GM12864 (cell line): ENCODE results near the gene GSDMA.

ENCODE experiments used
- DNase-seq: peaks from one replicate; pipeline ENCODE4 v3.0.0-alpha.2; 2011; ENCODE audit warnings: low read depth
- H3K4me3 ChIP-seq: 2 replicates; pipeline ENCODE4 v1.5.1; 2011; ENCODE audit warnings: mild to moderate bottlenecking, low read depth, low read length, control low read depth
- TF ChIP-seq, protein P1 (sequence below): IDR thresholded peaks from 2 replicates; pipeline ENCODE4 v1.5.1; 2011; ENCODE audit warnings: low read depth, mild to moderate bottlenecking, moderate library complexity, low read length, control low read depth, inconsistent platforms; ENCODE audit errors: missing control alignments

The GSDMA gene

GRCh38 chr17:40018211-40019121, 55.7 kb downstream of the GSDMA start:
- TF ChIP-seq, protein P1, sequence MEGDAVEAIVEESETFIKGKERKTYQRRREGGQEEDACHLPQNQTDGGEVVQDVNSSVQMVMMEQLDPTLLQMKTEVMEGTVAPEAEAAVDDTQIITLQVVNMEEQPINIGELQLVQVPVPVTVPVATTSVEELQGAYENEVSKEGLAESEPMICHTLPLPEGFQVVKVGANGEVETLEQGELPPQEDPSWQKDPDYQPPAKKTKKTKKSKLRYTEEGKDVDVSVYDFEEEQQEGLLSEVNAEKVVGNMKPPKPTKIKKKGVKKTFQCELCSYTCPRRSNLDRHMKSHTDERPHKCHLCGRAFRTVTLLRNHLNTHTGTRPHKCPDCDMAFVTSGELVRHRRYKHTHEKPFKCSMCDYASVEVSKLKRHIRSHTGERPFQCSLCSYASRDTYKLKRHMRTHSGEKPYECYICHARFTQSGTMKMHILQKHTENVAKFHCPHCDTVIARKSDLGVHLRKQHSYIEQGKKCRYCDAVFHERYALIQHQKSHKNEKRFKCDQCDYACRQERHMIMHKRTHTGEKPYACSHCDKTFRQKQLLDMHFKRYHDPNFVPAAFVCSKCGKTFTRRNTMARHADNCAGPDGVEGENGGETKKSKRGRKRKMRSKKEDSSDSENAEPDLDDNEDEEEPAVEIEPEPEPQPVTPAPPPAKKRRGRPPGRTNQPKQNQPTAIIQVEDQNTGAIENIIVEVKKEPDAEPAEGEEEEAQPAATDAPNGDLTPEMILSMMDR, result no peak
- no peak for DNase-seq
- no peak overlapping the region for H3K4me3 ChIP-seq

DNA sequence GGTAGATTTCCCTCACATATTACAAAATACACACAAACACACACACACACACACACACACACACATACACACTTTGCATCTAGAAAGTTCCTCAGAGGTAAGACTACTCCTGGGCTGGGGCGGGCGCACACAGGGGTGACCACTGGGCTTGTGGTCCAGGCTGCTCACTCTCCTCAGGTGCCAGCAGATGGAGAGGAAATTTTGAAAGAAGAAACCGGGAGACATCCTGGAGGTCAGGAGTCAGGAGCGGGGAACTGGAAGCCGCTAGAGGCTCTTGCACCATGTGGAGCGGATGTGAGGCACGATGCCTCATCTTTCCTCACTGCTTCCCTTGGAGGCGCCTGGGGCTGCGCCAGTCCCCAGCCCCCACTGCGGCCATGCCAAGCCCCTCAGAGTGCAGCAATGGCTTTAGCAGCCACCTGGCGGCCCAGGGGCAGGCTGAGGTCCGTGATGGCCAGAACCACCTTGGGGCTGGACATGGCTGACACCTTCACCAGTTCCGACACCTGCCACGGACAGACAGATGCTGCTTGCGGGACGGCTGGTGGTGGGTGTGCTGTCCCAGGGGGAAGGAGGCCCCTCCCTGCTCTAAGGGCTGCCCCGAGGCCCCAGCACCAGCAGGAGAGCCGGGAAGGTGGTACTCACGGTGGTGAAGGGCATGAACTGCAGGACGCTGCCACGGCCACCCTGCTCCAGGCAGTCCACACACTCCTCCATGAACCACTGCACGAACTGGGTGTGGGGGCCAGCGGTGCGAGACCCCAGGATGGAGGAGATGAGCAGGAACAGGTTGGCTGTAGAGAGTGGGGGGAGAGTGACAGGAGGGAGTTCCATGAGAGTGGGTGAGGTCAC, 56.6 kb downstream of the GSDMA start:
- no peak for DNase-seq
- no peak overlapping the region for H3K4me3 ChIP-seq
- TF ChIP-seq, protein P1, result no peak

DNA sequence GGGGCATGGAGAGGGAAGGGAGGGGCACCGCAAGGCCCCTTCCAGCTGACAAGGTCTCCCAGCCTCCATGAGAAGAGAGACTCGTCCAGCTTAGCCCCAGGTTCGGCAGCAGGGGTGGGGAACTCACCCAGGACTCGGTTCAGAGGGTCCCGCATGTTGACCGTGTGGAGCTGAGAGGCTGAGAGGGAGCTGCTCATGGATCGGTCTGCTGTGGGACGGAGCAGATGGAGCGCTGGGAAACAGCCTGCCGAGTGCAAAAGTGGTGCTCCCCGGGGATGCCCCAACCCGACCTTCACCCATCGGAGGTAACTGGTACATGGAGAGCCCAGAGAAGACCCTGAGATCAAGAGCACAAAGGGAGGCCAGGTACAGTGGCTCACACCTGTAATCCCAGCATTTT, 57.3 kb downstream of the GSDMA start:
- TF ChIP-seq, protein P1, result no peak
- H3K4me3 ChIP-seq, result no peak overlapping the region
- no peak for DNase-seq

DNA sequence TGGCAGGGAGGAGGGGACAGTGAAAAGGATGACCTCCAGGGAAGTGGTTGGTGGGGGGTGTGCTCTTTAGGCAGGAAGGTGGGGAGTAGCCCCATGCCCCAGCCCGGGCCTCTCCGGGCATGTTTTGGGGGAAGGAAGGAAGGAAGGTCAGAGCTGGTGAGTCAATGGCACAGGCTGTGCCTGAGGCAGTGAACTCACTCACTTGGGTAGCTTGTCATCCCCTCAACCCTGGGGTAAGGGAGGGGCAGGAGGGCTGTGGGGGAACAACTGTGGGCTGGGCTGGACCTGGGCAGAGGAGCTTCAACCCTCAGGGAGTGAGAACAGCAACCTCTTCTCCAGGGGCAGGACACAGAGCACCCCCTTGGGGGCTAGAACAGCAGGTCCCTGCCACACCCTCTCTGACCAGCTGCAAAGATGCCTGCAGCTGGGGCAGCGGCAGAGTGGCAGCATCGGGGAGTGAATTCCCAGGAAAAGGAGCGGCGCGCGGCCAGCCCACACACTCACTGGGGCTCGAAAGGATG, 58.7 kb downstream of the GSDMA start:
- TF ChIP-seq, protein P1, result no peak
- H3K4me3 ChIP-seq, result no peak overlapping the region
- no peak for DNase-seq

GRCh38 chr17:40022497-40022896, 59.7 kb downstream of the GSDMA start:
- TF ChIP-seq, protein P1, result no peak
- no peak for DNase-seq
- H3K4me3 ChIP-seq, result no peak overlapping the region

DNA sequence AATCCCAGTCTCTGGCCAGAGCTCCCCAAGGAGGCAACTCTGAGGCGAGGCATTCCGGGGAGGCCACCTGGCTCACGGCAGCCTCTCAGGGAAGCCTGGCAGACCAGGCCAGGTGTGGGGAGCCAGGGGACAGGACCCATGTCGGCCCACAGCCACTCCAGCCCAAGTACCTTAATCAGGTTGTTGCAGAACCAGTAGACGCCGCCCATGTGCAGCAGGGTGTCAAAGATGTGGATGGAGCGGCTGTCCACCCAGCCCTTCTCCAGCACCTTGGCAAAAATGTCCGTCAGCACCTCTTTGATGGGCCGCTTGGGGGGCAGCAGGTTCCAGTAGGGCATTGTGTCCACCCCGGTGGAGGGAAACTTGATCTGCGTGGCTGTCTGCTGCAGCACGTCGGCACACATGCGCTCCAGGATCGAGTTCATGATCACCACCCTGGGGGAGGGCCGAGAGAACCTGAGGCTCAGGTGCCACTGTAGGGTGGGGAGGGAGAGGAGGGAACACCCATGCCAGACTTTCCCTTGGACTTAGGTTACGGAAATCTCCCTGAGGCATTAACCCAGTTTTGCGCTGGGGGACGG, 60.2 kb downstream of the GSDMA start:
- no peak for DNase-seq
- TF ChIP-seq, protein P1, result no peak
- H3K4me3 ChIP-seq, result no peak overlapping the region
